Fibroblast of pulmonary artery (primary cell): ENCODE measurements around the gene PSTPIP1.

Experiments used
- DNase-seq: peaks from one replicate; pipeline ENCODE4 v3.0.0-alpha.2; 2010; ENCODE audit warnings: low read depth
- H3K4me3 ChIP-seq: replicated peaks from 2 replicates; pipeline ENCODE4 v1.5.1; 2011; ENCODE audit warnings: low read depth, mild to moderate bottlenecking, control low read depth, low read length, moderate library complexity
- CTCF ChIP-seq: IDR thresholded peaks from 2 replicates; pipeline ENCODE4 v1.5.1; 2011; ENCODE audit warnings: mild to moderate bottlenecking, control low read depth, low read length, inconsistent platforms; ENCODE audit errors: missing control alignments

The PSTPIP1 gene

GRCh38 chr15:77009646-77010311, 14.9 kb downstream of the PSTPIP1 start:
- no peak for TF ChIP-seq CTCF
- no peak overlapping the region for H3K4me3 ChIP-seq
- DNase-seq = no peak

GRCh38 chr15:77010312-77010686, 15.4 kb downstream of the PSTPIP1 start:
- DNase-seq = no peak
- H3K4me3 ChIP-seq = no peak overlapping the region
- TF ChIP-seq CTCF = no peak

- DNase-seq = no peak
- no peak for TF ChIP-seq CTCF
- H3K4me3 ChIP-seq = no peak overlapping the region
Measured at GRCh38 chr15:77010857-77011256, 15.9 kb downstream of the PSTPIP1 start.

- no peak for DNase-seq
- TF ChIP-seq CTCF = no peak
- no peak overlapping the region for H3K4me3 ChIP-seq
Measured at GRCh38 chr15:77012117-77012712, 17.3 kb downstream of the PSTPIP1 start.

- H3K4me3 ChIP-seq = no peak overlapping the region
- TF ChIP-seq CTCF = no peak
Measured at GRCh38 chr15:77012868-77013267, 17.9 kb downstream of the PSTPIP1 start.

GRCh38 chr15:77013776-77014131, 18.8 kb downstream of the PSTPIP1 start:
- DNase-seq = no peak
- no peak for TF ChIP-seq CTCF
- no peak overlapping the region for H3K4me3 ChIP-seq

More at GRCh38 chr15:77012868-77013267, 17.9 kb downstream of the PSTPIP1 start:
- no peak for DNase-seq
